Nephron (organoid): ENCODE results near the gene ANO1.

Experiments
- H3K27ac Mint-ChIP-seq, 3 experiments: 2 replicates each; pipeline ENCODE4 v1.8.0; 2020; ENCODE audit warnings: mixed read lengths in 3 of 3, mild to moderate bottlenecking in 2 of 3, moderate library complexity in 1 of 3
- H3K27me3 Mint-ChIP-seq: 2 replicates; pipeline ENCODE4 v1.8.0; 2021; ENCODE audit warnings: low read depth, mild to moderate bottlenecking, moderate library complexity, mixed read lengths
- H3K36me3 Mint-ChIP-seq: 2 replicates; pipeline ENCODE4 v1.8.0; 2020; ENCODE audit warnings: low read depth, mixed read lengths
- H3K4me1 Mint-ChIP-seq: 2 replicates; pipeline ENCODE4 v1.8.0; 2020; ENCODE audit warnings: mixed read lengths
- H3K4me3 Mint-ChIP-seq, 3 experiments: 2 replicates each; pipeline ENCODE4 v1.8.0; 2020; ENCODE audit warnings: mild to moderate bottlenecking in 3 of 3, mixed read lengths in 3 of 3, moderate library complexity in 2 of 3
- H3K9me3 Mint-ChIP-seq: 2 replicates; pipeline ENCODE4 v1.8.0; 2020; ENCODE audit warnings: mixed read lengths
- TF ChIP-seq, protein P1 (sequence below), 3 experiments: fragments of 200-600 bp; sonication (generic); IDR thresholded peaks; one replicate each; pipeline ENCODE4 v1.5.0; 2021; ENCODE audit warnings: antibody characterized with exemption in 3 of 3; ENCODE audit not compliant: unreplicated experiment in 3 of 3

Gene ANO1

DNA sequence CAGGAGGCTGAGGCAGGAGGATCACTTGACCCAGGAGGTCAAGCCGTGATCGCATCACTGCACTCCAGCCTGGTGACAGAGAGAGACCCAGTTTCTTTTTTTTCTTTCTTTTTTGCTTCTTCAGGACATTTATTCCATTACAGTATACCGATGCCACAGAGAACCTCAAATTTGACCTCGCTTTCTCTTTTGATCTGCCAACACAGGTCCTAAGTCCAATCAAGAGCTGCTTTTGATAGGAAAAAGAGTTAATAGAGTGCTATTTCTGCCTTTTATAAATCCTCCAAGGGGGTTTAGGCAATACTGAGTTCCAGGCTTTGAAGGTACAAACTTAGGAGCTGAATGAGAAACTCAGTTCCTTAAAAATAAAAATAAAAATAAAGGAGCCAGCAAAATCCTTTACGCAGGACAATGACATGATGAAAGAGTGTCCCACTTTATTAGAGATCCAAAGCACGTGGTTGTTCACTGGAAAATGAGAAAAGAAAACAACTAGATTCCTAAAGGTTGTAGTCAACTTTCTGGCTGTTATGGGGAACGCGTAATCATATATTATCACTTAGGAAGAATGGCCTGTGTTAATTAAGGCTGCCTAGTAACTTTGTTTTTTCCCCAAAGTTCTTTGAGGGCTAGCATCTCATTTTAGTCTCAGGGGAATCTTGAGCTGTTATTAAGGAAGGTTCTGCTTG is 152.2 kb downstream of the ANO1 start:
- Mint-ChIP-seq H3K27me3 (peaks cover 4% of the 10 kb centered on the region), H3K4me1 (no peaks in the 10 kb centered on the region), H3K27ac (no peak overlapping the region), H3K9me3 (no peaks in the 10 kb centered on the region), H3K36me3 (no peaks in the 10 kb centered on the region), H3K4me3 (no peak overlapping the region)
- TF ChIP-seq, protein P1, sequence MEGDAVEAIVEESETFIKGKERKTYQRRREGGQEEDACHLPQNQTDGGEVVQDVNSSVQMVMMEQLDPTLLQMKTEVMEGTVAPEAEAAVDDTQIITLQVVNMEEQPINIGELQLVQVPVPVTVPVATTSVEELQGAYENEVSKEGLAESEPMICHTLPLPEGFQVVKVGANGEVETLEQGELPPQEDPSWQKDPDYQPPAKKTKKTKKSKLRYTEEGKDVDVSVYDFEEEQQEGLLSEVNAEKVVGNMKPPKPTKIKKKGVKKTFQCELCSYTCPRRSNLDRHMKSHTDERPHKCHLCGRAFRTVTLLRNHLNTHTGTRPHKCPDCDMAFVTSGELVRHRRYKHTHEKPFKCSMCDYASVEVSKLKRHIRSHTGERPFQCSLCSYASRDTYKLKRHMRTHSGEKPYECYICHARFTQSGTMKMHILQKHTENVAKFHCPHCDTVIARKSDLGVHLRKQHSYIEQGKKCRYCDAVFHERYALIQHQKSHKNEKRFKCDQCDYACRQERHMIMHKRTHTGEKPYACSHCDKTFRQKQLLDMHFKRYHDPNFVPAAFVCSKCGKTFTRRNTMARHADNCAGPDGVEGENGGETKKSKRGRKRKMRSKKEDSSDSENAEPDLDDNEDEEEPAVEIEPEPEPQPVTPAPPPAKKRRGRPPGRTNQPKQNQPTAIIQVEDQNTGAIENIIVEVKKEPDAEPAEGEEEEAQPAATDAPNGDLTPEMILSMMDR (IDR thresholded peaks at IDR 0.05; ENCODE audit: unreplicated experiment in 3 of 3) = no peak

DNA sequence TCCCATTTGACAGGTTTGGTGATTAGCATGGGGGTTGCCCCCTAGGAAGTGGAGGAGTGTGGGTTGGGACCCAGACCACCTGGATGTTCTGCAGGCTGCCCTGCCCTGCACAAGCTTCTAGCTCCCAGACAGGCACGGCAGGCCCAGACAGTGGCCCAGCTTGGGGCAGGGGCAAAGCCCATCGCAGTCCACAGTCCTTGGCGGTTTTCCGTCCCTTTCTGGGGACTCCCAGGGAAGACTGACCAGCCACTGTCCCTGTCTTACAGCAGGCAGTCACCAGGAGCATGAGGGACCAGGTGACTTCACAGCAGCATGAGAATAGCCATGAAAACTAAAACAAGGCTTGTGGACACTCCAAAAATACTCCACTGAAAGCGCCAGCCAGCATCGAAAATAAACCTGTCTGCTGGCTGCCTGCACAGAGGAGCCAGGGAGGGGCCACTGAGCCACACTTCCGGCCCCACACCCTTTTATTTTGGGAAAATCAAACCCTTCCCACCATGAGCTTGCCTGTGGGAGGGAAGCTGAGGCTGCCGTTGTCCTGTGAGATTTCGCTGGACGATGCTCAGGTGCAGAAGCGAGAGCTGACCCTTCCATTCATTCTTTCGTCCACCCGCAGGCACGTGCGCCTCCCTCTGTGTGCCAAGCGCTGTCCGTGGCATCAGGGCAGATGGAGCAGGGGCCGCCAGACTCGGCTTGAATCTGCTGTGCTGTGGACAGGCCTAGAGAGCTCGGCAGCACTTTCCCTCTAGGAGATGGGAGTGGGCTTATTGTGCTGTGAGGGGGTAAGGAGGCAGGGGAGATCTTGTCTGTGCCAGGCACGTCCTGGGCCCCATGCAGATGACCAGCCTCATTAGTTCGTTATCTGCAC is 153.0 kb downstream of the ANO1 start:
- H3K4me3 Mint-ChIP-seq = no peak overlapping the region
- H3K9me3 Mint-ChIP-seq = no peaks in the 10 kb centered on the region
- H3K27me3 Mint-ChIP-seq = peaks cover 4% of the 10 kb centered on the region
- no peak overlapping the region for H3K27ac Mint-ChIP-seq
- no peaks in the 10 kb centered on the region for H3K4me1 Mint-ChIP-seq
- H3K36me3 Mint-ChIP-seq = no peaks in the 10 kb centered on the region
- TF ChIP-seq, protein P1 (IDR thresholded peaks at IDR 0.05; ENCODE audit: unreplicated experiment in 3 of 3) = no peak

DNA sequence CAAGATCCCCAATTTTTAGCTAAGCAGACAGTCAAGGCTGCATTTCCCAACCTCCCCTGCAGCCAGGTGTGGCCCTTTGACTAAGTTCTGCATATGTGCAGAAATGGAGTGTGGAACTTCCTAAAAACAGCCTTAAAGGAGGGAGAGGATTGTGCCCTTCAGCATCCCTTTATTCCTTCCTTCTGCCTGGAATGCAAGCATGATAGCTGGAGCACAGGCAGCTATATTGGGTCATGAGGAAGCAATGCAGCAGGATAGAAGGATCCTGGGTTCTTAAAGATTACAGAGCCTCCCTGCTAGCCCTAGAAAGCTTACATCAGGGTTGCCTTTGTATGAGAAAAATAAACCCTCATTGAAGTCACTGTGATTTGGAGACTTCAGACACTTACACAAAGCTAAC is 154.9 kb downstream of the ANO1 start:
- H3K4me3 Mint-ChIP-seq = no peak overlapping the region
- no peaks in the 10 kb centered on the region for H3K9me3 Mint-ChIP-seq
- H3K4me1 Mint-ChIP-seq = no peaks in the 10 kb centered on the region
- H3K36me3 Mint-ChIP-seq = no peaks in the 10 kb centered on the region
- H3K27ac Mint-ChIP-seq = no peak overlapping the region
- H3K27me3 Mint-ChIP-seq = peaks cover 4% of the 10 kb centered on the region
- TF ChIP-seq, protein P1 (IDR thresholded peaks at IDR 0.05; ENCODE audit: unreplicated experiment in 3 of 3) = no peak

DNA sequence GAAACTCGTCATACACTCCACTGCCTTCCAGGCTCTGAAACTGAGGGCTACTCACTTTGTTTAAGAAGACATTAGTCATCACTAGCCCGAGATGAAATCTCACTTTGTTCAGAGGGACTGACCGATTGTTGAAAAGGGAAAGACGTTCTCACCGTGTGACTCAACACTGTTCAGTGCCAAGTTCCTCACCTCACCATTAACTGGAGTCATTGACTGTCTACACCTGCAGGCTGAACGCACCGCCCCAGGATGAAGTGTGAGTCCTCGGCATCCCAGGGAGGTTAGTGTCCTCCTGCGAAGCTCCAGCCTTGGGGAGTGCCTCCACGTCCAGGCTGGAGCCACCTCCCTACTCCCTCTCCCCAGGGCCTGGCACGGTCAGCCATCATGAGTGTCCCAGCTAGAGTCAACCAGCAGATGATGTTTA is 155.4 kb downstream of the ANO1 start:
- Mint-ChIP-seq H3K9me3 (no peaks in the 10 kb centered on the region), H3K4me1 (no peaks in the 10 kb centered on the region)

DNA sequence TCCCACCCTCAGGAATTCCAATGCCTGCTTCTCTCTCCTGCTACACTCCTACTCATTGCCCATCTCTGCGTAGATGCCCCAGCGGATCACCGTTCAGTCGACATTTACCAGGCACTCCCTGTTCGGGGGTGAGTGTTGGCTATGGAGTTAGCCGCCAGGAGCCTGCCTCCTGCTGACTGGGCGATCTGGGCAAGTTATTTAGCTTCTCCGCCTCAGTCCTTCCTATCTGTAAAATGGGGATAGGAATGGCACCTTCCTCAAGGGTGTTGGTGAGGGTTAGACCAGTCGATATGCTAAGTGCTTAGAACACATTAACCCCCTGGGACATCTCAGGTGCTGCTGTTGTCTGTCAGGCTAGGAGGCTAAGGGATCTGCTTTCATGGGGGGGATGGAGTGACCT is 155.8 kb downstream of the ANO1 start:
- H3K36me3 Mint-ChIP-seq = no peaks in the 10 kb centered on the region
- no peaks in the 10 kb centered on the region for H3K4me1 Mint-ChIP-seq
- no peak overlapping the region for H3K4me3 Mint-ChIP-seq
- peaks cover 5% of the 10 kb centered on the region for H3K27me3 Mint-ChIP-seq
- H3K27ac Mint-ChIP-seq = no peak overlapping the region
- TF ChIP-seq, protein P1 (IDR thresholded peaks at IDR 0.05; ENCODE audit: unreplicated experiment in 3 of 3) = no peak
- H3K9me3 Mint-ChIP-seq = no peaks in the 10 kb centered on the region

More for the DNA sequence above, 155.4 kb downstream of the ANO1 start:
- no peak overlapping the region for H3K27ac Mint-ChIP-seq
- no peaks in the 10 kb centered on the region for H3K36me3 Mint-ChIP-seq
- TF ChIP-seq, protein P1 (IDR thresholded peaks at IDR 0.05; ENCODE audit: unreplicated experiment in 3 of 3) = no peak
- peaks cover 4% of the 10 kb centered on the region for H3K27me3 Mint-ChIP-seq
- H3K4me3 Mint-ChIP-seq = no peak overlapping the region
